Hypothalamus (tissue), 51 donors: ENCODE results near the gene HIRA.
"Not testable (repeated sequence)": the region's sequence is repeated elsewhere in the genome, so short reads cannot be mapped to it uniquely, and the experiment has no call there.

Experiments
- DNase-seq, 51 donors: peaks; one replicate each; lab custom pipeline; 2025; lab: John Stamatoyannopoulos, UW

The HIRA gene

DNA sequence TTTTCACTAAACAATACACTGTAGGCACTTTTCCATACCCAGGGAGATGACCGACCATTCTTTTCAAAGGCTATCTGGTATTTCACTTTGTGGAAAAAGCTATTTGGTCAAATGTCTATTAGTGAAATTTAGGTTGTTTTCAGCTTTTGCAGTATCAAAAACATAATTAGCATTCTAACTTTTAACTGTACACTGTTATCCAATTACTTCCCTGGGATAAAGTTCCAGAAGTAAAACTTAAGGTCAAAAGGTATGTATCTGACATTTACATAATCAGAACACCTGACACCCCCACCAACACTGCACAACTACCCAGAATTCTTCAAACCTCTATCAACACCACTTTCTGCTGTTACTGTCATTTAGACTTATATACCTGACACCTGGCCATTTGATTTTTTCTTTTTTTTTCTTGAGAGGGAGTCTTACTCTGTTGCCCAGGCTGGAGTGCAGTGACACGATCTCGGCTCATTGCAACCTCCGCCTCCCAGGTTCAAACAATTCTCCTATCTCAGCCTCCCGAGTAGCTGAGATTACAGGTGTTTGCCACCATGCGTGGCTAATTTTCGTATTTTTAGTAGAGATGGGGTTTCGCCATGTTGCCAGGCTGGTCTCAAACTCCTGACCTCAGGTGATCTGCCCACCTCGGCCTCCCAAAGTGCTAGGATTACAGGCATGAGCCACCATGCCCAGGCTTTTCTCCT lies 13.9 kb upstream of the HIRA start:
- not testable (repeated sequence) for DNase-seq

DNA sequence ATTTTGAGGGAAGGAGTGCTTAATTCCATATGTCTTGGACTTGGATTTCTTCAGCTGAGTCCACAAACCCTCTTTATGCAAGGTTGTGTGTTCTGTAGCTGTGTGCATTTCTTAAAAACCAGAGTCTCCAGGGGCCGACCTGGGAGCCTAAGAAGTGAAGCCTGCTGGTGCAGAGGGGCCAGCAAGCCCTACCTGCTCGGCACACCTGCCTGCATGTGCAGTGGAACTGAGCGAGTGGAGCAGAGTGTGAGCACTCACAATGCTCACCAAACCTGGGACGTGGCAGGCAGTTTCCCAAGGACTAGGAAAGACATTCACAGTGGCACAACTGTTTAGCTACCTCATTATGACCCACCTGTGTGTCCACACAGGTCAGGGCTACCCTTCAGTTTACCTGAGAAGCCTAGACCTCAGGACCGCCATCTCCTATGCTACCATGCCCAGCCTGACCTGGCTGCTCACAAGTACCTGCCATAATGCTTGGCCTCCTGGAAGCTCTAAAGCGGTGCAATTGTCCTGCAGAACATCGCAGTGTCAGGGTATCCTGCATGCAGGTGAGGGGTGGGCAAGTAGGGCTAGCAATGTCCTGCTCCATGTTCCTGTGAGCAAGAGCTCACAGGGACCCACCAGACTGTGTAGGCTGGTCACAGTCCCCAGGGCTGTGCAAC lies 12.1 kb upstream of the HIRA start:
- DNase-seq, result no peak

DNA sequence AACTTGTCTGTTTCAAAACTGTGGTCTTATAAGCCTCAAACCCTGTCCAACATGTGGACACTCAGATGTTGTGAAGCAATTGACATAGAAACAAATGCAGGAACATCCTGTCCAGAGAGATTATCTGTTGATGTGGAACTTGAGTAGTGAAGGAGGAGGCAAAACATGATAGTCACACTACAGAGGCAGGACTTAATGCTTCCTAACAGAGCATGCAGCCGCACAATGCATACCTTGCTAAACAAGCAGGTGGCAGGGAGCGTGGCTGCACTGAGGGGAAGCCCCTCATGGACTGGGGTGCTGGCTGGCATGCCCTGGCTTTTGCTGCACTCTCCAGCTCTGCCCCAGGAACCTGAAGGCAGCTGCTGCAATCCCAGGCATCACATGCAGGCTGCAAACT lies 10.6 kb upstream of the HIRA start:
- no peak for DNase-seq

DNA sequence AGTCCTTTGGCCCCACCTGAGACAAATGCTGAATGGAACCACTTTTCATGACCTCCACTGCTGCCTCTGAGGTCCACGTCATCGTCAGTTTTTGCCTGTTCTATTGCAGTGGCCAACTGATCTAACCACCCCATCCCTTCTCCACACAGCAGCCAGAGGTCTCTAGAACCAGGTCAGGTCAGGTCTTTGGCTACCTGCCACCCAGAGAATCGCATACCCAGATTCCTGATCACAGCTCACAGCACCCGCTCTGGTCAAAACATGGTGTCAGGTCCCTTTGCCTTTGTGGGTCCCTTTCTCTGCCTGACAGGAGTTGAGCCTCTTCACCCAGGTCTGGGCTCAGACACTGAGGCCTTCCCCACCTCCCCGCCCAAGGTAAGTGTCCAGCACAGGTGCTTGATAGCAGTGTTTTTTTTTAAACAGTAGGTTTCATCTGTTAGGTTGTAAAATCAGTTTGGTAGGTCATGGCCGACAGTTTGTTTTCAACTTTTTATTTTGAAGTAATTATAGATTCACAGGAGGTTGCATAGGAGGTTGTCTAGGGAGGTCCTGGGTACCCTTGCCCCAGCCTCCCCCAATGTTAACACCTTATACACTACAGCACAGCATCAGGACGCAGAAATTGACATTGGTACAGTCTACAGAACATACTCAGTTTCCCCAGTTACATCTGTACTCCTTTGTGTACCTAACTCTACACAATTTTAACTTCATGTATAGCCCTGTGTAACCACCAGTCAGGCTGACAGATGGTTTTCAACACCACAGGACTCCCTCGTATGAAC lies 9.1 kb upstream of the HIRA start:
- DNase-seq, result no peak

DNA sequence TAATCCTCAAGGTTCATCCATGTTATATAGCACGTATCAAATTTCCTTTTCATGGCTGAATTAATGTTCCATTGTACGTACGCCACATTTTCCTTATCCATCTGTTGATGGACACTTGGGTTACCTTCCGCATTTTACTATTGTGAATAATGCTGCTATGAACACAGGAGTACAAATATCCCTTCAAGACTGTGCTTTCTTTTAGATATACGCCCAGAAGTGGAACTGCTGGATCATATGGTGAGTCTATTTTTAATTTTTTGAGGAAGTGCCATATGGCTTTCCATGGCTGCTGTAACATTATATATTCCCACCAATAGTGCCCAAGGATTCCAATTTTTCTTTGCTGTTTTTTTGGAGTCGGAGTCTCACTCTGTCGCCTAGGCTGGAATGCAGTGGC lies 6.8 kb upstream of the HIRA start:
- no peak for DNase-seq

DNA sequence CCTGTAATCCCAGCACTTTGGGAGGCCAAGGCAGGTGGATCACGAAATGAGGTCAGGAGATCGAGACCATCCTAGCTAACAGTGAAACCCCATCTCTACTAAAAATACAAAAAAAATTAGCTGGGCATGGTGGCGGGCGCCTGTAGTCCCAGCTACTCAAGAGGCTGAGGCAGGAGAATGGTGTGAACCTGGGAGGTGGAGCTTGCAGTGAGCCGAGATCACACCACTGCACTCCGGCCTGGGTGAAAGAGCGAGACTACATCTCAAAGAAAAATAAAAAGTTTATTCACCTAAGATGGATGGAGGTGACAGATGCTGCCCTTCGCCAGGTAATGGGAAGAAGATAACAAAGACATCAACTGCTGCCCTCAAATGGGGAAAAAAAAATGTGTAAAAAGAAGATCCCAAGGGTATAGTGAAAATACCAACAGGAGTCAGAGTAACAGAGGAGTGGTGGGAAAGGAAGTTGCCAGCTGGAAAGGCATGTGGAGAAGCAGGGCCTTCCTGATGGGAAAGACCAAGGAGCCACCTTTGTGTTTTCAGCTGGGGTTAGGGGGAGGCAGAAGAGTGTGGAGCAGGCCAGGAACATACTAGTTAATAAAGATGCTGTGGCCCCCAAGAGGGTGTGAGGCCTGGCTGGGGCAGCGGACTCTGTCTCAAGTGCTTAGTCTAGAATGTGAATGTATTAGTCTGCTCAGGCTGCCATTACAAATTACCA lies 5.1 kb upstream of the HIRA start:
- not testable (repeated sequence) for DNase-seq

DNA sequence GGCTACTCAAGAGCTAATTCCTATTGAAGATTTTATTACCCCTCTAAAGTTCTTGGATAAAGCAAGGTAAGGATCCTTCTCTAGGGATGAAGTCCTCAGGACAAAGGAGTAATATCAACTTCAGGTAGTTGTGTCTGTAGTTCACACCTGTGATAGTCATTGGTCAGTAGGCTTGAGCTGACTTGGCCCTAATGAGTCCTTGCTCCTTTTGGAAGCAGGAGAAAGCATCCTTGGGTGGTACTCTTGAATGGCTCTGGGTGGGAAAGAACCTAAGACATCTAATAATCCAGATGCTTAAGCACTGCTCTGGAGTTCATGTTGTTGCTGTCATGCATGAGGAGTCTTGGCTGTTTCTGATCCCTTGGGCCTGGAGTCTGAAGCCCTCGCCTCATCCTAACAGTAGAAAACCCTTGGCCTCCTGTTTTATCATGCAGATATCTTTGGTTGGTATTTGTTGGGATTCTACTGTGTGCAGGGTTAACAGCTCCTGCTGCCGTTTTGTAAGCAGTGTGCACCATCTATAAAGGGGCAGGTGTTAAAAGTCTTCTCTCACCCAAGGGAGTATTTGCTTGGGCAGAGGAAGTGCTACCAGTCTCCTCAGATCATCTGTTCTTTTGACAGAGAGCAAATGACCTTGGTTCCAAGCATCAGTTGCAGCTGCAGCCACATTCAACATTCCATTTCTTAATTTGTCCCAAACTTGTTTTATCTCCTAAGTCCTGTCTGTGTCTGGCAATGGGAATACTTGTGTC lies 3.5 kb upstream of the HIRA start:
- DNase-seq, result no peak

DNA sequence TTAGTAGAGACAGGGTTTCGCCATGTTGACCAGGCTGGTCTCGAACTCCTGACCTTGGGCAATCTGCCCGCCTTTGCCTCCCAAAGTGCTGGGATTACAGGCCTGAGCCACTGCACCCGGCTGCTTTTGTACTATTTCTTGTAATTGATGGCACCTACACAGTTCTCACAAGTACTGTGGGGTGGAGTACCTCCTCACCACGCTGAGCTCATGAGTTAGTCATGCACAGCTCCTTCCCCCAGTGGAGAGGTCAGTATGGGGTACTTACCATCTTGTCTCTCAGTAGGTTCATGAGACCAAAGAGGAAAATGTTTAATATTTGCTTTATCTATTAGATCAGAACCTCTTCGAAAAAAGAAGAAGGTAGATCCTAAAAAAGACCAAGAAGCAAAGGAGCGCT lies 2.9 kb upstream of the HIRA start:
- no peak for DNase-seq

DNA sequence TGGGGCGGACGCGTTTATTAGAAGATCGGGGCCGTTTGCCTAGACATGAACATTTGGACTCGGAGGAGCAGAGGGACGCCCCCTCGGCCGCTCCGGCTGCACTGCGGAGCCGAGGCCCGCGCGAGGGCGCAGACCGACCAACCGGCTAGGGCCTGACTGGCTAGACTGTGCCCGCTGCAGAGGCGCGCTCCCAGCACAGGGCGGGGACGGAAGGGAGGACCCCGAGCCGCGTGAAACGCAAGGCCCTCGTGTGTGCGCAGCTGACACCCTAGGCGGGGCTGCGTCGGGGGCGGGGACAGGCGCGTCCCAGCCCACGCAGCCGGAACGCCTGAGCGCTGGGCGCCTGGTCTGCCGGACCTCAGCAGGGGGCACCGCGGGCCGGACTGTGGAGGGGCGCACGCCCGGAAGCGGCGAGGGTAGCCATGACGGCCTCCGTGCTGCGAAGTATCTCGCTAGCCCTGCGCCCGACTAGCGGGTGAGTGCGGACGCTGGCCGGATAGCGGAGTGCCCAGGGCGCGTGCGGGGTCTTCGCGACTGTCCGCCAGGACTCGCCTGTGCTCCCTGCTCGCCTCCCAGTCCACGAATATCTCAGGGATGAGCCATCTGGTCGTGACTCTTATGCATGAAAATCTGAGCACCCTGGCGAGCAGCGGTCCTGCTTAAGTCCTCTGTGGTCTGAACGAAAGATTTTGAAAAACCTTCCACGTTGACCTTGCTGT lies 759 bp upstream of the HIRA start, which contains the start of gene MRPL40:
MRPL40 (plus strand) TSS at position 413 of the 719 bp plus-strand sequence; CDS start at position 423, 10 bp downstream.
- DNase-seq, result peak; percentile 52 to 97 (median 92)

DNA sequence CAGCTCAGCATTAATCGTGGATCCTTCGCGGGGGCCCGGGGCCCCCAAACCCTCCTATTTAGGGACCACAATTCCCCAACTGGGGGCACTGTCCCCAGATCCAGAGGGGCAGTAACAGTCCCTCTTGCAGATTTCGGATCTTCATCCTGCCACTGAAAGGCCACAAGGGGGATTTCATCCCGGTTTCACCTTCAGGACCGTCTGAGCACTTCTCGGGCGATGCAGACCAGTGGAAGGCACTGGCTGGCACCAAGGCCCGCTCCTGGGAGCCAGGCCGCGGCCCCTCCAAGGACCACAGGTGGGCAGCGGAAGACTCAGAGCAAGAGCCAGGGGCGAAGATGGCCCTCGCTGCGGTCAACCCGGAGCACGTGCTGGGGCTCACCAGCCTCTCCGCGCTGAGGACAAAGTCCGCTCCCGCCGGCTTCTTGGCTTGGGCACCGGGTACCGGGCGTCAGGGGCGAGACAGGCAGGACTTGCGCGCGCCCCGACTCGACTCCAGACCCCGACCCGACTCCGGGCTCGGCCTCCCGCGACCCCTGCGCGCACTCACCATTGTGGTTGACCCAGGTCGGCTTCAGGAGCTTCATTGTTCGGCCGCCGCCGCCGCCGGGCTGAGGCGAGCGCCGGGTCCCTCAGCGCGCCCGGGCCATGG lies 517 bp downstream of the HIRA start:
- peak in 11 of 51 donors; percentile 8 to 38 (median 25) for DNase-seq

DNA sequence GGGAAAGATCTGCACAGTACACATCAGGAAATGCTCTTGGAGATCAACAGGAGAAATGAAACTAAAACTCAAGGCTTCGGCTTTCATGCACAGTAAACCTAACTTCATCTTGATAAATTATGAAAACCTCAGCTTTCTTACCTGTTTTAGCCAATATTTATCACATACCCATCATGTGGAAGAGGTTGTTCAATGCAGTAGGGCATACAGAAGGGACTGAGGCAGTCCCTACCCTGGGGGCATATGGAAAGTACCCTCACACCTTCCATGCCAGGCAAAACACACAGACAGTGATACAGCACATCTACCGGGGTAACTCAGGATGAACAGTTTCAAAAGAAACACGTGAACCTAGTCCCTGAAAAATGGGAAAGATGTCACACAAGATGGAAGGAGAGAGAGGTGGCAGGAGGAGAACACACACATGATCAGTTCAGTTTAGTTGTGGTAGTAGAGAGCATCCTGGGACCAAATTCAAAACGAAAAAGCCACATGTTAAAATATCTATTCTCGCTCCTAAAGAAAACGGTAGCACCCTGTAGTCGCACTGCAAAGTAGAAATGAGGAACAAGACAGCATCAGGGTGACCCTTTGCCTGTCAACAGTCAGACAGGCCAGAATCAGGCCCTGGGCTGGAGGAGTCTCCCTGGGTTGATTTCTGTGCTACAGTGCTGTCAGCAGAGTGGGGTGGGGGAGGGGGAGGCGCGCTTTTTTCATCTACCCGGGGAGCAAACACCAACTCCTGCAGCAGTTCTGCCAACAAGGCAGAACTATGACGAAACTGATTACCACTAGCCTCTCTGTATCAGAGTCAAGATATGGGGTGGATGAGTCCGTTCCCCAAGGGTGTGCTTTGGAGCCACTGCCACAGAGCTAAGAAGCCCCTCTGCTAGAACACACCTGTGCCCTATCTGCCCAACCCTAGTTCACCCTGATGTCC lies 1.3 kb downstream of the HIRA start:
- DNase-seq, result peak in 4 of 51 donors; percentile 7 to 30 (median 12)

DNA sequence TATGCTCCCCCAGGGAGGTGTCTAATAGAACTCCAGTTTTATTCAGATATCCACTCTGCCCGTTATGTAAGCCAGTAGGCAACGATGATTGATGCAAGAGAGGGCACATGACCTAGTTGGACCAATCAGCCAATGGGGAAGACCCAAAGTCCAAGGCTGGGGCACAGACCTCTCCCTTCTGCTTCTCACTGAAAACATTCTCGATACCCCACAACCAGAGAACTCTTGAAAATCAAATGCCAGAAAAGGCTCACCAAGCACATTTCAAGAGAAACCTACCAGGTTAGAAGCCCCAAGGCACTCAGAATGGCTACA lies 7.4 kb downstream of the HIRA start:
- DNase-seq, result no peak

DNA sequence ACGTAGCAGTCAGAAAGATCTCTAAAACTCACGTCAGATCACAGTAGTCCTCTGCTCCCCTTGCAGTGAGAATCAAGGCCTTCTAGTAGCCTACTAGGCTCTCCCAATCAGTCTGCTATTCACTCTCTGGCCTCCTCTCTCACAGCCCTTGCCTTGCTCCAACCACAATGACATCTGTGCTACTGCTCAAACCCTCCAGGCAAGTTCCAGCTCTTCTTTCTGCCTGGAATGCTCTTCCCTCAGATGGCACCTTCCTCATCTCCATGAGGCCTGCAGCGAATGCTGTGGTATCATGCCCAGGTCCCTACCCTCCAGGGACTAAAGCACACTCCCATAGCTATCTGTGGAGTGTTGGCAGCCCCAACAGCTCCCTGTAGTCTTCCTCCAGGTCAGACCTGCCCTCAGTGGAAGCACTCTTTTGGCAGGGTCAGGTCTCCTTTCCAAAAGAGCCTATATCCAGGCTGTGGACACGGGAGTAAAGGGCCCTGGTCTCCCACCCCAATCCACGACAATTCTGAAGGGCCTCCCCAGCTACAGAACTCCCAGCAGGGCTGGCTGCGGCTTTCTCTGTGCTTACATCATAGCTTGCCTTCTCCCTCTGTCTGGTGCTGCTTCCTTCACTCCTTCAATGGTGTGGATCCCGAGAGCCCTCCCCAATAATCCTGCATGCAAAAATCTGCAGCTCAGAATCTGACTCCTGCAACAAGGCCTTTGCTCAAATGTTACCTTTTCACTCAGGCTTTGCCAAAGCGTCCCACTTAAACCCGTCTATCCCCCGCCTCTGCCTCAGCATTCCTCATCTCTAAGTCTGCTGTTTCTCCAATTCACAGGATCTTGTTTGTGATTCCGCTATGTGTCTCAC lies 8.9 kb downstream of the HIRA start:
- DNase-seq, result peak in 1 of 51 donors; percentile 14

DNA sequence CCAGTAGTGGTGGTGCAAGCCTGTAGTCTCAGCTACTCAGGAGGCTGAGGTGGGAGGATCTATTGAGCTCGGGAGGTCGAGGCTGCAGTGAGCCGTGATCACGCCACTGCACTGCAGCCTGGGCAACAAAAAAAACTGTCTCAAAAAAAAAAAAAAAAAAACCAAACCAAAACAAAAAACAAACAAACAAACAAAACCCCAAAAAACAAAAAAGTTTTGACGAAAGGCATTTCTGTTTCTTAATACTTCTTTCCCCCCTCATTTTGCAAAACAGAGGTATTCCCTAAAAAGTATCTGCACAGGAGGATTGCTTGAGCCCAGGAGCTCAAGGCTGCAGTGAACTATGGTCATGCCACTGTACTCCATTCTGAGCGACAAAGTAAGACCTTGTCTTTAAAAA lies 11.2 kb downstream of the HIRA start:
- no peak for DNase-seq

DNA sequence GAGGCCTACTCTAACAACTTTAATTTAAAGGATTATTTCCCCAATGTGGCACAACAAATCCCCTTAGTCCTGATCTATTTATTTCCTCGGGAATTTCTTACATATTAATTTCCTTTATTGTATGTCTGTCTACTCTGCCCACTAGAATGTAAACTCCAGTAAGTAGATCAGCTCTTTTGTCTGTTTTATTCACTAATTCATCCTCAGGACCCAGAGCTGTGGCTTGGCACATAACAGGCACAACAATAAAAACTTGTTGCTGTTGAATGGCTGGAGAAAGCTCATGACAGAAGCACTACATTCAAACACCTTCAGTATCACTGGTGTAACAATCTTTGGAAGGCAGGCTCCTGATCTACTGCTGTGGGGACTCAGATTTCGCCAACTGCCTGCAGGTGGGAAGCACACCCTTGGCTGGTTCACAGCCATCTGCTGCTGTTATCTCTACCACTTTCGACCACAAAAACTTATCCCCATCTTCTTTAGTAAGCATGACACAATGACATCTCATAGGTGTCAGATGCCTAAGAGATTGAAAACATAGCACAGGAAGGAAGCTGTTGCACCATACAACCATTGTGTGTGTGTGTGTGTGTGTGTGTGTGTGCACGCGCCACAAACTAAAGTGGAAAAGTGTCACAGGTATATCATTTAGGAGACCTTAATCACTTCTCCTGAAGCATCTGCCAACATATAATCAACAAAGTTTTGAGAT lies 11.9 kb downstream of the HIRA start:
- no peak for DNase-seq

DNA sequence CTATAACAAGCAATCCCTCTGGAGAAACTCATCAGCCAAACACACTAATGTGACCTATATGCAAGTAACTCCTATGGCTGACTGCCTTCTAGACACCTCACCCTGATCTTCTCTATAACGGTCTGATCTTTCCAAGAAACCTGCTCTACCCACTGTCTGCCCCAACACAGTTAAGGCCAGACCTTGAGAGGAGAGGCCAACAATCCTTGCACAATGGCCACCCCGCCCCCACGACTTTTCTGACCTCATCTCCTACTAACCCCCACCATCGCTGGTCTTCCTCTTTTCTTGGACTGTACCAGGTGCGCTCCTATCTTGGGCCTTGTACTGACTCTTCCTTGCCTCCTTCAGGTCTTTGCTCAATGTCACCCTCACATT lies 12.5 kb downstream of the HIRA start:
- no peak for DNase-seq
